Measurements from ENCODE around the gene ACSL3.

The ACSL3 gene

DNA sequence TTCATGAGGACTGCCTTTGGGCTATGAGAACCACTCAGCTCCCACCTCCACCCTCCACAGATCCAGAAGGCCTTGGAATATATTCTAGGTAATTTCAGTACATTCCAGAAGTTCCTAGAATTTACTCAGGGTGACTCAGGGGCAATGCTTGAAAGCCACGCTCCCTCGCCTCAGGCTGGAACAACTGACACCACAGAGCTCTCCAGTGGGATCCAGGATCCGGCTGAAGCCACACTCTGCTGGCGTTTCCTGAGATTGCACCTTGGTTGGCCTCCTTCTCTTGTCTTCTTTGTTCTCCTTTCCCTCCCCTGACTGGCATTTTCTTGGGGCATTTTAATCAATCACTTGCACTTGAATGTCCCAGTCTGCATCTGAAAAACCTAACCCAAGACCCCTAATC is 98.5 kb downstream of the ACSL3 start:
- Mint-ChIP-seq H3K27ac (no peak overlapping the region), H3K27me3 (peaks cover 22% of the 10 kb centered on the region), H3K9me3 (no peaks in the 10 kb centered on the region), H3K4me1 (no peaks in the 10 kb centered on the region), H3K4me3 (no peak overlapping the region), H3K36me3 (no peaks in the 10 kb centered on the region)
- CTCF ChIA-PET: no interaction called here
- DNase-seq: no peak

DNA sequence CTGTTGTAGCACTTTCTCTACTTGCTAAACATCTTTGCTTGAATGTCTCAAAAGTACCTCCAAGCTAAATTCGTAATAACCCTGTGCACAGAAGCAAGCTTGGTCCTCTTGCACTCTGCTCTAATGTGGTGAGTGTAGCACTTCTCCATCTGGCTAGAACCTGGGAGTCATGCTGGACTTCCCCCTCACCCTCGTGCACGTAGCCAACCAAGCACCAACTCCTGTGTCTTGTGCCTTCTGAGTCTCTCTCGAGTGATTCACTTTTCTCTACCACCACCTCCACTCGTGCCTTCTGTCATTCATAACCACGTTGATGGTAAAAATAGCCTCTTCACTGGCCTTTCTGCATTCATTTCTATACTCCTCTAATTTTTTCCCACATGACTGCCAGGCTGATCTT is 99.3 kb downstream of the ACSL3 start:
- no peaks in the 10 kb centered on the region for H3K9me3 Mint-ChIP-seq
- DNase-seq: no peak
- H3K27me3 Mint-ChIP-seq: peaks cover 22% of the 10 kb centered on the region
- no peaks in the 10 kb centered on the region for H3K36me3 Mint-ChIP-seq
- H3K27ac Mint-ChIP-seq: no peak overlapping the region
- no peaks in the 10 kb centered on the region for H3K4me1 Mint-ChIP-seq
- H3K4me3 Mint-ChIP-seq: no peak overlapping the region
- CTCF ChIA-PET: no interaction called here

DNA sequence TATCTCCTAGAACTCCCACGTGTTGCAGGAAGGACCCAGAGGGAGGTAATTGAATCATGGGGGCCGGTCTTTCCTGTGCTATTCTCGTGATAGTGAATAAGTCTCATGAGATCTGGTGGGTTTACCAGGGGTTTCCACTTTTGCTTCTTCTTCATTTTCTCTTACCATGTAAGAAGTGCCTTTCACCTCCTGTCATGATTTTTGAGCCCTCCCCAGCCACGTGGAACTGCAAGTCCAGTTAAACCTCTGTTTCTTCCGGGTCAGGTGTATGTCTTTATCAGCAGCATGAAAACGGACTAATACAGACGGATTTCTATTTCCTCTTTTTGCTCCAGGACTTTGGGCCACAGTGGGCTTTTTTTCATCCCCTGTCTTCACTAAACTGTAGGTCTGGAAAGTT is 102.8 kb downstream of the ACSL3 start:
- Mint-ChIP-seq H3K27ac (no peak overlapping the region), H3K4me3 (no peak overlapping the region), H3K36me3 (no peaks in the 10 kb centered on the region), H3K27me3 (peaks cover 26% of the 10 kb centered on the region), H3K9me3 (no peaks in the 10 kb centered on the region), H3K4me1 (no peaks in the 10 kb centered on the region)
- CTCF ChIA-PET: no interaction called here
- DNase-seq: no peak

DNA sequence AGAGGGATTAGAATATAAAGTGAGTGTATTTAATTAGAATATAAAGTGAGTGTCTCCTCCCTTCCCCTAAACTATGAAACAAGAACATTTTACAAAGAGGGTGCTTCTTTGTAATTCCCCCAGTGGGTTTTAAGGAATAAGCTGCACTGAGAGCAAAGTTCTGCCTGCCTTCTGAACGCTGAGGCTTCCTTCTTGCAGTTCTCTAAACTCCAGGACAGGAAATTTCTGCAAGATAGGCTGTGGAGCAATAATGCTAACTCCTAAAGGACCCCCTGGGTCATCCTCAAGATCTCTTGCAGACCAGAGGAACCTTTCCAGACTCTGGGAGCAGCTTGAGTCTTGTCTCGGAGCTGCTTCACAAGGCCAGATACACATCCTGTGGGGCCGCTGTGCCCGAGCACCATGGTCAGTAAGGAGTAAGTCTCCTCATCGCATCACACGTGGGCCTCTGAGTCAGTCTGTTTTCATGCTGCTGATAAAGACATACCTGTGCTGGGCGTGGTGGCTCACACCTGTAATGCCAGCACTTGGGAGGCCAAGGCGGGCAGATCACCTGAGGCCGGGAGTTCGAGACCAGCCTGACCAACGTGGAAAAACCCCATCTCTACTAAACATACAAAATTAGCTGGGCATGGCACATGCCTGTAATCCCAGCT is 103.7 kb downstream of the ACSL3 start:
- Mint-ChIP-seq H3K4me1 (no peaks in the 10 kb centered on the region), H3K36me3 (no peaks in the 10 kb centered on the region), H3K9me3 (no peaks in the 10 kb centered on the region), H3K27ac (no peak overlapping the region), H3K4me3 (no peak overlapping the region), H3K27me3 (peaks cover 25% of the 10 kb centered on the region)
- no peak for DNase-seq
- CTCF ChIA-PET: no interaction called here

DNA sequence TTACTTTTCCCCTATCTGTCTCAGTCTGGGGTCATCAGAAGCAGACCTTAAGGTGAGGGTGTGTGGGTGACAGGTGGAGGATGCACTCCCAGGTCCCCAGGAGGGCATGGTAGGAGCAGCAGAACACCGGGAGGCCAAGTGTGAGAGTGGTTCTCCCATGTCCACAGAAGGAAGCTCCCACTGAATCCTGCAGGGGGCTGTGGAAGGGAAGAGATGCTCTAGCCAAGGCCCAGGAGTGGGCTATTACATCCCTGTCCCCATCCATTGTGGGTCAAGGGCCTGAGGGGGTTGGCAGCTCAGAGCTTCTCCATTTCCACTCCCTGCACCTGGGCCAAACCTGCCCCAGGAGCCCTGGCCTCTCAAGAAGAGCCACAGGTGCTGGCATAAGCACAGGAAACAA is 104.7 kb downstream of the ACSL3 start:
- Mint-ChIP-seq H3K4me1 (no peaks in the 10 kb centered on the region), H3K9me3 (no peaks in the 10 kb centered on the region), H3K36me3 (no peaks in the 10 kb centered on the region), H3K27me3 (peaks cover 14% of the 10 kb centered on the region), H3K4me3 (no peak overlapping the region), H3K27ac (no peak overlapping the region)
- no peak for DNase-seq
- CTCF ChIA-PET: no interaction called here

DNA sequence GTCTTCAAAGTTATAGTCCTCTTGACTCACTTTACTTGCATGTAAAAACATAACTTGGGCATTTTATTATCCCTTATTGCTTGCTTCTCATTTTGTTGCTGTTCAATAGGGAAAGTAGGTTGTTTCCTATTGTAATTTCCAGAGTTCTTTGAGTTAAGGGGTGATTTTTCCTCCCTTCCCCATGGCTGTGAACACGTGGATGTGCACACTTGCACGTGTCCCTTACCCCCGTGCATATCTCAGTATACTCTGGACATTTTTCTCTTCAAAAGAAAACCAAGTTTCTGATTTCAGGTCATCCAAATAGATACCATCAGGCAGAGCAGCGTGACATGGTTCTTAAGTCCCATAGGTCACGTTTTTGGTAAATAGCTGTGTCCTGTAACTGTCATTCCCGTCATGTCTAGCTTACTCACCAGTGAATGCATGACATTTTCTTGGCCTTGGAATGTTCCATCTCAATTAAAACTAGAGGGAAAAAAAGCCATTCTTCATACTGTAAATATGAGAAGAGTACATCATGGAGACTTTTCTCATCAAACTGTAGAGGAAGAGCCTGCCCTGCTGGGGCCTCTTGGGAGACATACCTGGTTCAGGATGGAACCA is 107.8 kb downstream of the ACSL3 start:
- H3K27ac Mint-ChIP-seq: no peak overlapping the region
- H3K4me3 Mint-ChIP-seq: no peak overlapping the region
- H3K9me3 Mint-ChIP-seq: no peaks in the 10 kb centered on the region
- no peak for DNase-seq
- H3K27me3 Mint-ChIP-seq: peaks cover 8% of the 10 kb centered on the region
- CTCF ChIA-PET: interaction anchor here (0.6 to 0.8 kb wide), 2 partner anchors 37 to 842 kb away, joined by 3 read pairs; no protein-coding TSS in a partner anchor
- H3K4me1 Mint-ChIP-seq: no peaks in the 10 kb centered on the region
- no peaks in the 10 kb centered on the region for H3K36me3 Mint-ChIP-seq

DNA sequence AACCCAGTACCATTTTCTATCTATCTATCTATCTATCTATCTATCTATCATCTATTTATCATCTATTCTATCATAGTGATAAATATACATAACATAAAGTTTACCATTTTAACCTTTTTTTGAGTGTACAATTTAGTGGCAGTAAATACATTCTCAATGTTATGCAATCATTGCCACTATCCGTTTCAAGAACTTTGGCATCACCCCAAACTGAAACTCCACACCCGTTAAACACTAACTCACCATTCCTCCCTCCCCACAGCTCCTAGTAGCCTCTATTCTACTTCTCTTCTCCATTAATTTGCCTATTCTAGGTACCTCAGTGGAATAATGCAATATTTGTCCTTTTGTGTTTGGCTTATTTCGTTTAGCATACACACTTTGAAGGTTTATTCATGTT is 108.7 kb downstream of the ACSL3 start:
- no peaks in the 10 kb centered on the region for H3K9me3 Mint-ChIP-seq
- peaks cover 8% of the 10 kb centered on the region for H3K27me3 Mint-ChIP-seq
- H3K27ac Mint-ChIP-seq: no peak overlapping the region
- H3K4me1 Mint-ChIP-seq: no peaks in the 10 kb centered on the region
- H3K4me3 Mint-ChIP-seq: no peak overlapping the region
- CTCF ChIA-PET: interaction anchor here (0.8 kb wide), 1 partner anchor 38 kb away, joined by 3 read pairs; no protein-coding TSS in a partner anchor
- H3K36me3 Mint-ChIP-seq: no peaks in the 10 kb centered on the region
- no peak for DNase-seq

DNA sequence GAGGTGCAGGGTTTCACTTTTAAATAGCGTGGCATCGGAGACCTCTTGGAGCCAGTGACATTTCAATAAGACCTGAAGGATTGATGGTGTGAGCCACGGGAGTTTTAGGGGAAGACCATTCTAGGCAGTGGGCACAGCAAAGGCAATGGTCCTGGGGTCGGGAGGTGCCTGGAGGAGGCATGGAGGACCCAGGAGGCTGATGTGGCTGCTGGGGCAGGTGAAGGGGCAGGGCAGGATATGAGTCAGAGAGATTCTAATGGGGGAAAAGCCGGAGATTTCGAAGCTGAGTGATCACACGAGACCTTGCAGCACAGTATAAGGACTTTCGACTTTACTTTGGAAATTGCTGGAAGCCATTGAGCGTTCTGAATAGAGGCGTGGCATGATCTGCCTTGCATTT is 111.6 kb downstream of the ACSL3 start:
- peaks cover 4% of the 10 kb centered on the region for H3K27me3 Mint-ChIP-seq
- no peaks in the 10 kb centered on the region for H3K4me1 Mint-ChIP-seq
- no peak overlapping the region for H3K4me3 Mint-ChIP-seq
- no peaks in the 10 kb centered on the region for H3K36me3 Mint-ChIP-seq
- H3K27ac Mint-ChIP-seq: no peak overlapping the region
- CTCF ChIA-PET: interaction anchor here (0.7 to 2.0 kb wide), 9 partner anchors 8 to 1020 kb away, joined by 3 to 8 read pairs (median 4); partner anchors contain the start of gene SCG2
- no peaks in the 10 kb centered on the region for H3K9me3 Mint-ChIP-seq
- no peak for DNase-seq

DNA sequence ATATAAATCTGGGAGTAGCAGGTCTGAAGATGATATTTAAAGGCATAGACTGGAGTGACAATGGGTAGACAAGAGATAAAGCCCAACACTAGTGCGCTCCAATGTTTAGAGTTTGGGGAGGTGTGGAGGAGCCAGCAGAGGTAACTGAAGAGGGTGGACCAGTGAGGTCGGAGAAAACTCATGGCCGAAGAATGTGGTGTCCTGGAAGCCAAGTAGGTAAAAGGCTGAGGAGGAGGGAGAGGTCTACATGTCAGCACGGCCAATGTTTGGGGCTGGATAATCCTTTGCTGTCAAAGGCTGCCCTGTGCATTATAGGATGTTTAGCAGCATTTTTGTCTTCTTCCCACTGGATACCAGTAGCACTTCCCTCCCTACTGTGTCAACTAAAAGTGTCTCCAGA is 112.4 kb downstream of the ACSL3 start:
- CTCF ChIA-PET: no interaction called here
- no peak overlapping the region for H3K27ac Mint-ChIP-seq

DNA sequence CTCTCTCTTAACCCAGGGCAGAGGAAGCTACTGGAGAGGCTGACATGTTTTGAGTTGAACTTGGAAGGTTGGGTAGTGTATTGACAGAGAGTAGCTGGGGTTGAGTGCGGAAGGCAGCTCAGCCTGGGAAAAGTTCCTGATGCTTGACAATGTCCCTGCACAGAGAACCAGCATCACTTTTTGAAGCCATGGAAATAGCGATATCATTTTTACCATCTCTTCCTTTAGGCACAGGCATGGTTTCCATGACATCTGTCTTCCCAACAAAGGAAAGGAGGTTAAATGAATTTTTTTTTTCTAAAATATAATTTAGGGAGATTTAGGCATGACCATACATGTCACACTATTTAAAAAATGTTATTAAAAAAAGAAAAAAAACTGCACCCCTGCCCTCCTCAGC is 112.9 kb downstream of the ACSL3 start:
- H3K9me3 Mint-ChIP-seq: no peaks in the 10 kb centered on the region
- H3K36me3 Mint-ChIP-seq: no peaks in the 10 kb centered on the region
- H3K27me3 Mint-ChIP-seq: peaks cover 3% of the 10 kb centered on the region
- H3K4me3 Mint-ChIP-seq: no peak overlapping the region
- no peaks in the 10 kb centered on the region for H3K4me1 Mint-ChIP-seq
- DNase-seq: no peak
- no peak overlapping the region for H3K27ac Mint-ChIP-seq
- CTCF ChIA-PET: no interaction called here

More for the DNA sequence above, 112.4 kb downstream of the ACSL3 start:
- peaks cover 4% of the 10 kb centered on the region for H3K27me3 Mint-ChIP-seq
- no peaks in the 10 kb centered on the region for H3K9me3 Mint-ChIP-seq
- H3K4me3 Mint-ChIP-seq: no peak overlapping the region
- H3K4me1 Mint-ChIP-seq: no peaks in the 10 kb centered on the region
- DNase-seq: no peak
- no peaks in the 10 kb centered on the region for H3K36me3 Mint-ChIP-seq

DNA sequence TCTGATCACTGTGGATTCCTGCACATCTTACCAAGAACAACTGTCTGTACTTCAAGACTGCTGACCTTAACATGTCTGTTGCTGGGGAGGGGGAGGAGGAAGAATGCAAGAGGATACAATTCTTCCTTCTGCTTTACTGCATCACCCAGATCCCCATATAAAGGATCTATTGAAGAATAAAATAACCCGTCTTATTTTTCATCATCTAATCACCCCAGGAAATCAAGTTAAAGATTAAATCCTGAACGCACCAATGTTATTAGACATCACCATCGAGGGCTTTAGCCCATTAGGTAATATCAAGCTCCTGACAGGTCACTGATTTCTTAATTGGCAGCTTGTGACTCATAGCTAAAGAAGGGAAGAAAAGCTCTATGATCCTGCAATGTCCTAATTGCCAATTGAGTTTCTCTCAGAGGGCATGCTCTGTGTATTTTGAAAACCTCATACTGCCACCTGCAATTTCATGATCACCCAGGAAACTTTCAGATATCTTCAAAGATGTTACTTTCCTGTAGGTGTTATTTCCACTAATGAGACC is 115.8 kb downstream of the ACSL3 start:
- CTCF ChIA-PET: no interaction called here
- Mint-ChIP-seq H3K4me1 (no peaks in the 10 kb centered on the region), H3K27me3 (no peaks in the 10 kb centered on the region), H3K36me3 (no peaks in the 10 kb centered on the region), H3K9me3 (no peaks in the 10 kb centered on the region), H3K4me3 (no peak overlapping the region), H3K27ac (no peak overlapping the region)
- DNase-seq: no peak

DNA sequence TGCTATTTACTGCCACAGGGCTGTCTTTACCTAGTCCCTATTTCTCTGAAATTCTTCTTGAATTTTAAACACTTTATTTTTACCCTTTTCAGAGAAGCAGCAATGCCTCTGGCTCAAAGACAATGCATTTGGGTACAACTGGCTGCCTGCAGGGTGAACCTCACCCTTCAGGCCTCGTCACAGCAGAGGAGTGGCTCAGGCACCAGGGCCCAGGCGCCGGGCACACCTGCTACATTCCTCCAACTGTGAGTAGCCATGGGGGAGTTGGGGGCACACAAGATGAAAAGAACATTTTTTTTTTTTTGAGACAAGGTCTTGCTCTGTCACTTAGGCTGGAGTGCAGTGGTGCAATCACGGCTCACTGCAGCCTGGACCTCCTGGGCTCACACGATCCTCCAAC is 116.3 kb downstream of the ACSL3 start:
- Mint-ChIP-seq H3K4me1 (no peaks in the 10 kb centered on the region), H3K9me3 (no peaks in the 10 kb centered on the region), H3K27ac (no peak overlapping the region), H3K27me3 (no peaks in the 10 kb centered on the region), H3K4me3 (no peak overlapping the region), H3K36me3 (no peaks in the 10 kb centered on the region)
- DNase-seq: no peak
- CTCF ChIA-PET: no interaction called here

DNA sequence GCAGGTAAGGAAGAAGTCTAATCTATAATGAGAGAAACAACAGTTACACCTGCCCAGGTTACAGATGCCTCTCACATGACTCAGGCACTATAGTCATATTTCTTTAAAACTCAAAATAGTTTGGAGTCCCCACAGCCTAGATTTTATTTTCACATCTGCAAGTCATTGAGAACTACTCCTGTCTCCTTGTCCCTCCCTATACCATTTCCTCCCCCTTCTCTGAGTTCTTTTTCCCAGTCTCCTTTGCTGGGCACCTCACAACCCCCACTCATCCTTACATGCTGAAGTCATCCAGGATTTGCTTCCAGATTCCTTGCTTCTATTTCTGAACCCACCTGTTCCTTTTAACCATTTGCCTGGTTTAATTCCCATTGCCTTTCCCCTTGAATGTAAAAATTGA is 118.0 kb downstream of the ACSL3 start:
- H3K4me1 Mint-ChIP-seq: peaks cover 10% of the 10 kb centered on the region
- CTCF ChIA-PET: no interaction called here
- H3K4me3 Mint-ChIP-seq: no peak overlapping the region
- no peaks in the 10 kb centered on the region for H3K36me3 Mint-ChIP-seq
- no peak overlapping the region for H3K27ac Mint-ChIP-seq
- H3K27me3 Mint-ChIP-seq: peaks cover 5% of the 10 kb centered on the region
- no peak for DNase-seq
- no peaks in the 10 kb centered on the region for H3K9me3 Mint-ChIP-seq

DNA sequence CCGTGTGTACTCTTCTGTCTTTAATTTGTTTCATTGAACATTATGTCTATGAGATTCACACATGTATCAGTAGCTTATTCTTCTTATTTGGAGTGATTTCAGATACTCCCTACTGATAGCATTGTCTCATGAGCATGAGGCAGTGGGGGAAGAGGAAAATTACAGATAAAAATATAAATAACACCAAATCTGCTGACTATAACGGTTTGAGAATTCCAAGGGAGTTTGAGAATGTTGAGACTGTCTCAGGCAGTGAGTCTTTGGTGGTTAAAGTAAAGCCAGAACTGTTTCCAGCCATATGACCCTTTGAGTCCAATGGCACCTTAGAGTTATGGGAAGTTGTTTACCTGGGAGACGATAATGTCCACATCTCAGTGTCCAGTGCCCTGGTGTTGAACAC is 118.6 kb downstream of the ACSL3 start:
- CTCF ChIA-PET: no interaction called here
- H3K27ac Mint-ChIP-seq: no peak overlapping the region
- no peaks in the 10 kb centered on the region for H3K9me3 Mint-ChIP-seq
- H3K4me3 Mint-ChIP-seq: no peak overlapping the region
- H3K4me1 Mint-ChIP-seq: peaks cover 10% of the 10 kb centered on the region
- peaks cover 5% of the 10 kb centered on the region for H3K27me3 Mint-ChIP-seq
- no peaks in the 10 kb centered on the region for H3K36me3 Mint-ChIP-seq
- no peak for DNase-seq
